T-helper 2 cell treated with Interferon-gamma antibody and Interleukin-4, amounts not matched to agents 100 ng/mL and 5 ng/mL, for 36 hours (primary cell): Measurements from ENCODE around the gene CD244. TPM values are rescaled to one million over a fixed set of nuclear protein-coding genes. Genes with fewer than 3 reads are reported as not detected.

Source experiments
- intact Hi-C: fragments of 100-400 bp; cut with micrococcal nuclease; formaldehyde crosslinking; loops from one replicate; pipeline ENCODE4 v1.15.1; 2023
- total RNA-seq: library from RNA; stranded (reverse); gene quantifications from 2 replicates; pipeline ENCODE4 v1.2.3, GENCODE V29; 2022

CD244 gene
- total RNA-seq, 1 donor from 2014 or later = 0.70 TPM

DNA sequence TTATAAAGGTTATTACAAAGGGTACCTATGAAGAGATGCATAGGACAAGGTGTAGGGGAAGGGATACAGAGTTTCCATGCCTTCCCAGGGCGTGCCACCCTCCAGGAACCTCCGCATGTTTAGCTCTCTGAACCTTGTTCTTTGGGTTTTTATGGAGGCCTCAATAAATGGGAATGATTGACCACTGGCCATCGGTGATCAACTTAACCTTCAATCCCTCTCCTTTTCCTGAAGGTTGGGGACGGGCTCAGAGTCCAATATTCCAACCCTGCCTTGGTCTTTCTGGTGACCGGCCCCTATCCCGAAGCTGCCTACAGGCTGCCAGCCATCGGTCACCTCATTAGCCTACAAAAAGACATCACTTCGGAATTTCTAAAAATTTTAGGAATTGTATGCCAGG, 11.7 kb downstream of the CD244 start:
- intact Hi-C loops = no loop called here

GRCh38 chr1:160850541-160850940, 12.1 kb downstream of the CD244 start:
- intact Hi-C loops = no loop called here

DNA sequence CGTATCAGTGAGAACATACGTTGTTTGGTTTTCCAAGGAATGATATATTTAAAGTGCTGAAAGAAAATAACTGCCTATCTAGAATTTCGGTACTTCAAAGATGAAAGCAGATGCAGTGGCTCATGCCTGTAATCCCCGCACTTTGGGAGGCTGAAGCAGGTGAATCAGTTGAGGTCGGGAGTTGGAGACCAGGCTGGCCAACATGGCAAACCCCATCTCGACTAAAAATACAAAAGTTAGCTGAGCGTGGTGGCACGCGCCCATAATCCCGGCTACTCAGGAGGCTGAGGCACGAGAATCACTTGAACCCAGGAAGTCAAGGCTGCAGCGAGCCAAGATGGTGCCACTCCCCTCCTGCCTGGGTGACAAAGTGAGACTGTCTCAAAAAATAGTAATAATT, 16.4 kb downstream of the CD244 start:
- intact Hi-C loops = no loop called here

- intact Hi-C loops = no loop called here
These were observed 18.0 kb downstream of the CD244 start for GRCh38 chr1:160844447-160845232.

GRCh38 chr1:160841079-160841478, 21.6 kb downstream of the CD244 start:
- intact Hi-C loops = no loop called here

GRCh38 chr1:160839746-160840145, 22.9 kb downstream of the CD244 start:
- intact Hi-C loops = loop anchor here (10.0 kb wide), 1 partner anchor 255 kb away; the partner anchor contains the start of gene KLHDC9

GRCh38 chr1:160838888-160839287, 23.8 kb downstream of the CD244 start:
- intact Hi-C loops = loop anchor here (1.0 to 10.0 kb wide), 2 partner anchors 43 to 256 kb away; partner anchors contain the start of genes KLHDC9 and LY9

- intact Hi-C loops = loop anchor here (1.0 to 10.0 kb wide), 3 partner anchors 41 to 257 kb away; partner anchors contain the start of genes KLHDC9 and LY9
These were observed 25.0 kb downstream of the CD244 start for GRCh38 chr1:160837558-160838205.

GRCh38 chr1:160836981-160837557, 25.6 kb downstream of the CD244 start:
- intact Hi-C loops = loop anchor here (1.0 to 10.0 kb wide), 2 partner anchors 154 to 258 kb away; partner anchors contain the start of gene KLHDC9

DNA sequence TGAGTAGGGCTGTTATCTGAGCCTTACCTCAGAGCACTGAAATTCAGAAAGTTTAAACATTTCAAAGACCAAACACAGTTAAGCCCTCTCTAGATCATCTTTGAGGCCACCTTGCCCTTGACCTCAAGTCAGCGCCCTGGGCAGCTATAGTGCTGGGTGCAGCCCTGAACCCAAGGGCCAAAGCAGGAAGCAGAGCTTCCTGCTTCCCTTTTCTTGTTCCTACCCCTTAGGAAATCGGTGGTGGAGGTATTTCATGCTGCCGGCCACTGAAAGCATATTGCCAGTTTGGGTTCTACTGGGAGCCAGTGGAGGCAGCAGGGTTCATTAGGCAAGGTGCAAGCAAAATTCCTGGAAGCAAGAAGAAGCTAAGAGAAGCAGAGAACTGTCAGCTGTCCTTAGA, 26.1 kb downstream of the CD244 start:
- intact Hi-C loops = loop anchor here (10.0 kb wide), 1 partner anchor 258 kb away; the partner anchor contains the start of gene KLHDC9

DNA sequence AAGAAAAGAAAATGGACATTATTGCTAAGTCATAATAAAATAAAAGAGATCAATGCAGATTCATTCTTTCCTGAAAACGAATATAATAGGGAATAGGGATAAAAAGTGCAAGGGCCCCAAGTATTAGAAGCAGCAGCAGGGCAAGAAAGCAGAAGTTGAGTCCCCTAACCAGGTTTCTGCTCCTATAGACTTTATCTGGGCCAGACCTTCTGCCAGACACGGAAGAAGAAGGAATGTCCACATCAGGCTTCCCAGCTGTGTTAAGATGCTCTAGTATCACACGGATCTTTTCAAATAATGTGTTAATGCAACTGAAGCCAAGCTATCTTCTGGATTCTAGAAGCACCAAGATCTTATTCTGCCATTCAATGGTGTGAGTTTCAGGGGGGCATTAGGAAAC, 26.9 kb downstream of the CD244 start:
- intact Hi-C loops = loop anchor here (1.0 to 10.0 kb wide), 5 partner anchors 42 to 259 kb away; partner anchors contain the start of gene KLHDC9

DNA sequence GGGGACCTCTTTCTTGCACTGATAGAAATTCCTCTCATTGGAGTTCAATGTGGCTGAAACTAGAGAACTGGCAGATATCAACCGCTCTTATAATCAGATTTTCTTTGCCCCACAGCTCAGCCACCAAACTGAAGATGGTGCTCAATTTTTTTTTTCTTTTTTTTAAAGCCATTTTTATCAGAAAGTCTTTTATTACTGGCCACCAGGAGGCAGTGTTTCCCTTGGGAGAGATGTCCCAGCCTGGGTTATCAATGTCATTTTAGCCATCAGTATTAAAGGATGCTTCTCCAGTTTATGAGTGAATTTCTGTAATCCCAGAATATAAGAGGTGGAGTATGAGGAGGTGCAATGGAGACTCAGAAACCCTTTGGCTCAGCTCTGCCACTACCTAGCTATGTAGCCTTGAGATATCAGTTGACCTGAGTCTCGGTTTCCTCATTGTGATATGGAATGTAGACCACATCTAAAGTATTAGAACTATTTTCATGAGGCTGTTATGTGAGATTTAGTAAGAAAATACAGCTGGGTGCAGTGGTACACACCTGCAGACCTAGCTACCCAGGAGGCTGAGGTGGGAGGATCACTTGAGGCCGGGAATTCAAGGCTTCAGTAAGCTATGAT, 27.6 kb downstream of the CD244 start:
- intact Hi-C loops = loop anchor here (1.0 to 10.0 kb wide), 5 partner anchors 42 to 260 kb away; partner anchors contain the start of gene KLHDC9

- intact Hi-C loops = loop anchor here (1.0 to 10.0 kb wide), 4 partner anchors 53 to 264 kb away; partner anchors contain the start of gene KLHDC9
These were observed 32.1 kb downstream of the CD244 start for GRCh38 chr1:160830321-160831153.

DNA sequence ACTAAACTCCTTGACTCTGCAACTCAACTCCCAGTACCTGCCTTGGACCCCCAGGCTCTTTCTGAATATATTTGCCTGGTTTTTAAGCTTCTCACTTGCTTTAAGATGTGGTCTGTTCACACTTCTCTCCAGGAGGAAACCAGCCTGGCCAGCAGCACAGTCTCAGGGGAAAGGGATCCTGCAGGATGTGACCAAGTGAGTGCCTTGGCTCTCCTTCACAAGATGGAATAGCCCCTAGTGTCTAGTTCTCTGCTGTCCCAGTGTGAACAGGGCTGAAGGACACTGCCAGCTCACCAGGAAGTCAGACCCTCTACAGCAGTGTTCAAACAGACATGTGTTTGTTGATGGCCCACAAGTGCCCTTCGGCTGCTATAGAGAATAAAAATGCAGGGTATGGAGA, 32.9 kb downstream of the CD244 start:
- intact Hi-C loops = loop anchor here (1.0 to 10.0 kb wide), 4 partner anchors 52 to 265 kb away; partner anchors contain the start of gene KLHDC9

DNA sequence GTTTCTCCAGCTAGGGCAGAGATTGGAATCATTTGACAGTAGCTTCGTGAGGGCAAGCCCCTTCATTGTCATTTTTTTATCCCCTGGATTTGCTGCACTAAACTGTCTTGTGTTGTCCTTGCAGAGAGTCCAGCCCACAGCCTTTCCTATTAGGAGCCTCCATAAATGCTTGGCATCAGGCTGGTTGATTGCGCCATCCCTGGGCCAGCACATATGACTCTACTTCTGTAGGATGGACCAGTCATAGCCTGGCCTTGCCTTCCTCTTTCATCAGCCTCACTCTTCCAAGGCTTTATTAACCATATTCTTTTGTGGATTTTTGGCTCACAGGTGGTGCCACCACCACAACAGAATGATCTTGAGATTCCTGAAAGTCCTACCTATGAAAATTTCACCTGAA, 35.3 kb downstream of the CD244 start:
- intact Hi-C loops = no loop called here

DNA sequence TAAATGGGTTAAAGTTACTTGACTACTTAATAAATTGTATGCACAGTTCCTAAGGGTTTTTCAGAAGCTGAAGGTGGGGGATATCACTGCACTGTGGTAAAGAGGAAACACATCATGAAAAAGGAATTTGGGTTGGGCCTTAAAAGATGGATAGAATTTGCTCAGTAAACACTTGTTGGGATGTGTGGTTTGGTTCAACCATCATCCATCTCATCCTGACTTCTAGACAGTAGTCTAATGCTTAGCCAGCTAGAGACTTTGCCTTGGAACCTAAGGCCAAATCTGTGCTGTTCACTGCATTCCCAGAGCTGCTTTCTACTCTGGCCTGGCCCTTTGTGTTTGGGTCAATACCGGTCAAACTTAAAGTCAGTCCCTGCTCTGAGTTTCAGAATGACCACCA, 36.1 kb downstream of the CD244 start:
- intact Hi-C loops = no loop called here

DNA sequence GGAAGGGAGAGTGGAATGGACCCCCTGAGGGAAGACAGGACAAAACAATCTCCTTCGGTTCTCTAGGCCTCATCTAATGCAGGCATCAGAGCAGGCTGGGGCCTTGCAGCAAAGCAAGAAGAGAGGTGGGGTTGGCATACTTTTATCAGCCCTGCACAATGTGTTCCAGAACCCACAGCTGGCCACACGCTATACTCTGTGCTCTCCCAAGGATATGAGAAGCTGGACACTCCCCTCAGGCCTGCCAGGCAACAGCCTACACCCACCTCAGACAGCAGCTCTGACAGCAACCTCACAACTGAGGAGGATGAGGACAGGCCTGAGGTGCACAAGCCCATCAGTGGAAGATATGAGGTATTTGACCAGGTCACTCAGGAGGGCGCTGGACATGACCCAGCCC, 39.4 kb downstream of the CD244 start:
- intact Hi-C loops = no loop called here

DNA sequence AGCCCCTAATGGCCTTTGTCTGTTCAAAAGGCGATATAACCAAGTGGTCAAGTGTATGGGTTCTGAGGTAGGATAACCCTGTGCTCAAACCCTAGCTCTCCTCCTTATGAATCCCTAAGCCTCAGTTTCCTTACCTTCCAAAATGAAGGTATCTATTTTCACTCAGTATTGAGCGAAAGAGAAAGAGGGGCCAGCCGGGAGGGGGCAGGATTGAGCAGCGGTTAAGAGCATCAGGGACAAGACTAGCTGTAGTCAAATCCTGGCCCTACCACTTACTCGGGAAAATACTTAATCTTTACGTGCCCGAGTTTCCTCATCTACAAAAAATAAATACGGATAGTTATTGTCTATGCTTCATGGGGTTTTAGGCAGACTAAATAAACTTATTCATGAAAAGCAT, 41.1 kb downstream of the CD244 start:
- intact Hi-C loops = no loop called here

- intact Hi-C loops = no loop called here
These were observed 43.5 kb downstream of the CD244 start for GRCh38 chr1:160819186-160819585.

DNA sequence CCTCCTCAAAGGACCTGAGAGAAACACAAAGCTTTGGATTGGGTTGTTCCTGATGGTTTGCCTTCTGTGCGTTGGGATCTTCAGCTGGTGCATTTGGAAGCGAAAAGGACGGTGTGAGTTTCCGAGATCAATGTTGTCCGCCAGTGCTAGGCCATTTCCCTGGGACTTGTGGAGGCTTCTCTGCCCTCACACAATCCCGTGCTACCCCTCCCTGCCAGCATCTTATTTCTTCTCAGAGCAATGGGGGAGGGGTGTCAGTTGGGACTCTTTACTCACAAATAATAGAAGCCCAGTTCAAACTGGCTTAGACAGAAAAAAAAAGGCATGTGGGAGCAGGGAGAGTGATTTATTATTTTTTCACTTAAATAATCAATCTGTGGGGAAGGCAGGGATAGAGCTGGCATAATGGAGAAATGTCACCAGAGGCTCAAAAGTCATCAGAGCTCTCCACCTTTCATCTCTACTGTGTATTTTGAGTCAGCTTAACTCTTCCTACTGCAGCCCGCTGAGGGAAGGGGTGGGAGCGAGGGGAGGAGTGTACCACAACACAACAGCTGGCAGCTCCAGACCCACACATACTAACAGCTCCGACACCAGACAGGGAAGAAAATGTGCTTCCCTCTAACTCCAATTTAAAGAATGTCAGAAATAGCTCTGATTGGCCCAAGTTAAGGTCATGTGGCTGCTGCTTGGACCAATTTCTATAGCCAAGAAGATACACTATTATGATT, 44.3 kb downstream of the CD244 start:
- intact Hi-C loops = no loop called here
